Measurements from ENCODE around the gene TTLL10.

DNA sequence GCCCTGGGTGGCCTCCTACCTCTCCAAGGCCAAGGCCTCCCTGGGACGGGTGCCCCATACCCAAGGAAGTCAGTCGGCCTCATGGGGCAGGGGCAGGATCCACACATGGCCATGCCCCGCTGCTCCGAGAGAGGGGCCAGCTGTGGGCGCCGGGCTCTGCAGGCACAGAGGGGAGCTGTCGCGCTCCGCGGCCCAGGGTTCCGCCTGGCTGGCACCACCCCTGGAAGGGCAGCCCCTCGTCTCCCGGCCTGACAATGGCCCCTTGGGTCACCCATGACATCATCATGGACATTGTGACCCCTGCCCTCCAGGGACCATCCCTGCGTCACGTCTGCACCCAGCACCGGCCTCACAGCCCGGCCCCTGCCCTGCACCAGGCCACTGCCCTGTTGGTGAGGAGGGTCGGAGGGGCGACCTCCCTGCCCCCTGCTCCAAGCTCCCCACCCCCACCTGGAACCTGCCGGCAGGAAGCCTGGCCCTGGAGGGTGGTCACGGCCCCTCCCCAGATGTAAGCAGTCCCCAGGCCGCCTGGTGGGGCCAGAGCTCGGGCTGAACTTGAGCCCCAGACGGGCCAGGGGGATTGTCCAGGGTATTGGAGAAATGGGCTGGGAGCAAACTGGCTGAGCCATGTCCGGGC lies 5.8 kb downstream of the TTLL10 start:
- no peak for TF ChIP-seq EZH2 (IDR thresholded peaks at IDR 0.05; ENCODE audit: insufficient read depth, low read length)
- TF ChIP-seq, protein P1, sequence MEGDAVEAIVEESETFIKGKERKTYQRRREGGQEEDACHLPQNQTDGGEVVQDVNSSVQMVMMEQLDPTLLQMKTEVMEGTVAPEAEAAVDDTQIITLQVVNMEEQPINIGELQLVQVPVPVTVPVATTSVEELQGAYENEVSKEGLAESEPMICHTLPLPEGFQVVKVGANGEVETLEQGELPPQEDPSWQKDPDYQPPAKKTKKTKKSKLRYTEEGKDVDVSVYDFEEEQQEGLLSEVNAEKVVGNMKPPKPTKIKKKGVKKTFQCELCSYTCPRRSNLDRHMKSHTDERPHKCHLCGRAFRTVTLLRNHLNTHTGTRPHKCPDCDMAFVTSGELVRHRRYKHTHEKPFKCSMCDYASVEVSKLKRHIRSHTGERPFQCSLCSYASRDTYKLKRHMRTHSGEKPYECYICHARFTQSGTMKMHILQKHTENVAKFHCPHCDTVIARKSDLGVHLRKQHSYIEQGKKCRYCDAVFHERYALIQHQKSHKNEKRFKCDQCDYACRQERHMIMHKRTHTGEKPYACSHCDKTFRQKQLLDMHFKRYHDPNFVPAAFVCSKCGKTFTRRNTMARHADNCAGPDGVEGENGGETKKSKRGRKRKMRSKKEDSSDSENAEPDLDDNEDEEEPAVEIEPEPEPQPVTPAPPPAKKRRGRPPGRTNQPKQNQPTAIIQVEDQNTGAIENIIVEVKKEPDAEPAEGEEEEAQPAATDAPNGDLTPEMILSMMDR (IDR thresholded peaks at IDR 0.05; ENCODE audit: insufficient read depth, low read depth, low read length): no peak

All from astrocyte (in vitro differentiated cells and primary cell).